Liver (tissue), 3 donors: ENCODE data around the gene ANKRD13A.
"Not testable (repeated sequence)": the region's sequence is repeated elsewhere in the genome, so short reads cannot be mapped to it uniquely, and the experiment has no call there.

Experiments
- ATF3 ChIP-seq: IDR thresholded peaks from 2 replicates; pipeline ENCODE4 v1.6.1; 2016; ENCODE audit warnings: antibody characterized with exemption
- EGR1 ChIP-seq, 2 donors: IDR thresholded peaks; 2 replicates each; pipeline ENCODE4 v1.6.1; 2016 to 2018; ENCODE audit warnings: antibody characterized with exemption in 2 of 2, low read depth in 2 of 2
- FOXA1 ChIP-seq: IDR thresholded peaks from 2 replicates; pipeline ENCODE4 v1.6.1; 2016; ENCODE audit warnings: antibody characterized with exemption
- GABPA ChIP-seq, 2 donors: IDR thresholded peaks in 1 of 2; conservative IDR thresholded peaks in 1 of 2; 2 replicates each; pipeline ENCODE4 v1.6.1; 2016; ENCODE audit warnings: antibody characterized with exemption in 2 of 2, mild to moderate bottlenecking in 1 of 2, moderate library complexity in 1 of 2
- HNF4A ChIP-seq, 2 donors: conservative IDR thresholded peaks; 2 replicates each; pipeline ENCODE4 v1.6.1; 2016; ENCODE audit warnings: antibody characterized with exemption in 2 of 2, mild to moderate bottlenecking in 2 of 2
- JUND ChIP-seq, 2 donors: IDR thresholded peaks; 2 replicates each; pipeline ENCODE4 v1.6.1; 2016; ENCODE audit warnings: antibody characterized with exemption in 2 of 2
- MAX ChIP-seq: IDR thresholded peaks from 2 replicates; pipeline ENCODE4 v1.6.1; 2016; ENCODE audit warnings: antibody characterized with exemption
- RAD21 ChIP-seq, 2 donors: IDR thresholded peaks; 2 replicates each; pipeline ENCODE4 v1.6.1; 2016; ENCODE audit warnings: antibody characterized with exemption in 2 of 2, mild to moderate bottlenecking in 2 of 2
- SP1 ChIP-seq: IDR thresholded peaks from 2 replicates; pipeline ENCODE4 v1.6.1; 2018; ENCODE audit warnings: antibody characterized with exemption, mild to moderate bottlenecking
- TAF1 ChIP-seq: conservative IDR thresholded peaks from 2 replicates; pipeline ENCODE4 v1.6.1; 2016; ENCODE audit warnings: antibody characterized with exemption, mild to moderate bottlenecking
- YY1 ChIP-seq: IDR thresholded peaks from 2 replicates; pipeline ENCODE4 v1.6.1; 2016; ENCODE audit warnings: antibody characterized with exemption, mild to moderate bottlenecking
- TF ChIP-seq, protein P1 (sequence below): fragments of 150-350 bp; IDR thresholded peaks from 2 replicates; pipeline ENCODE4 v1.5.1; 2017; ENCODE audit warnings: improper control_type of control experiment, low read depth, low read length; ENCODE audit not compliant: missing input control
- TF ChIP-seq, protein P2 (sequence below): IDR thresholded peaks from 2 replicates; pipeline ENCODE4 v1.6.1; 2016; ENCODE audit warnings: antibody characterized with exemption, mild to moderate bottlenecking
- donor health status: healthy.
- donor health status: healthy.

GRCh38 chr12:110049034-110049433 is 49.8 kb downstream of the ANKRD13A start:
- not testable (repeated sequence) for TF ChIP-seq YY1; EGR1 (IDR thresholded peaks at IDR 0.05; ENCODE audit: low read depth in 2 of 2); SP1; TAF1; GABPA (IDR thresholded peaks at IDR 0.05 in 1 of 2, conservative IDR thresholded peaks at IDR 0.05 in 1 of 2); JUND (IDR thresholded peaks at IDR 0.05); RAD21 (IDR thresholded peaks at IDR 0.05); MAX; HNF4A (conservative IDR thresholded peaks at IDR 0.05); FOXA1; ATF3
- TF ChIP-seq, protein P1, sequence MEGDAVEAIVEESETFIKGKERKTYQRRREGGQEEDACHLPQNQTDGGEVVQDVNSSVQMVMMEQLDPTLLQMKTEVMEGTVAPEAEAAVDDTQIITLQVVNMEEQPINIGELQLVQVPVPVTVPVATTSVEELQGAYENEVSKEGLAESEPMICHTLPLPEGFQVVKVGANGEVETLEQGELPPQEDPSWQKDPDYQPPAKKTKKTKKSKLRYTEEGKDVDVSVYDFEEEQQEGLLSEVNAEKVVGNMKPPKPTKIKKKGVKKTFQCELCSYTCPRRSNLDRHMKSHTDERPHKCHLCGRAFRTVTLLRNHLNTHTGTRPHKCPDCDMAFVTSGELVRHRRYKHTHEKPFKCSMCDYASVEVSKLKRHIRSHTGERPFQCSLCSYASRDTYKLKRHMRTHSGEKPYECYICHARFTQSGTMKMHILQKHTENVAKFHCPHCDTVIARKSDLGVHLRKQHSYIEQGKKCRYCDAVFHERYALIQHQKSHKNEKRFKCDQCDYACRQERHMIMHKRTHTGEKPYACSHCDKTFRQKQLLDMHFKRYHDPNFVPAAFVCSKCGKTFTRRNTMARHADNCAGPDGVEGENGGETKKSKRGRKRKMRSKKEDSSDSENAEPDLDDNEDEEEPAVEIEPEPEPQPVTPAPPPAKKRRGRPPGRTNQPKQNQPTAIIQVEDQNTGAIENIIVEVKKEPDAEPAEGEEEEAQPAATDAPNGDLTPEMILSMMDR: not testable (repeated sequence)
- TF ChIP-seq, protein P2, sequence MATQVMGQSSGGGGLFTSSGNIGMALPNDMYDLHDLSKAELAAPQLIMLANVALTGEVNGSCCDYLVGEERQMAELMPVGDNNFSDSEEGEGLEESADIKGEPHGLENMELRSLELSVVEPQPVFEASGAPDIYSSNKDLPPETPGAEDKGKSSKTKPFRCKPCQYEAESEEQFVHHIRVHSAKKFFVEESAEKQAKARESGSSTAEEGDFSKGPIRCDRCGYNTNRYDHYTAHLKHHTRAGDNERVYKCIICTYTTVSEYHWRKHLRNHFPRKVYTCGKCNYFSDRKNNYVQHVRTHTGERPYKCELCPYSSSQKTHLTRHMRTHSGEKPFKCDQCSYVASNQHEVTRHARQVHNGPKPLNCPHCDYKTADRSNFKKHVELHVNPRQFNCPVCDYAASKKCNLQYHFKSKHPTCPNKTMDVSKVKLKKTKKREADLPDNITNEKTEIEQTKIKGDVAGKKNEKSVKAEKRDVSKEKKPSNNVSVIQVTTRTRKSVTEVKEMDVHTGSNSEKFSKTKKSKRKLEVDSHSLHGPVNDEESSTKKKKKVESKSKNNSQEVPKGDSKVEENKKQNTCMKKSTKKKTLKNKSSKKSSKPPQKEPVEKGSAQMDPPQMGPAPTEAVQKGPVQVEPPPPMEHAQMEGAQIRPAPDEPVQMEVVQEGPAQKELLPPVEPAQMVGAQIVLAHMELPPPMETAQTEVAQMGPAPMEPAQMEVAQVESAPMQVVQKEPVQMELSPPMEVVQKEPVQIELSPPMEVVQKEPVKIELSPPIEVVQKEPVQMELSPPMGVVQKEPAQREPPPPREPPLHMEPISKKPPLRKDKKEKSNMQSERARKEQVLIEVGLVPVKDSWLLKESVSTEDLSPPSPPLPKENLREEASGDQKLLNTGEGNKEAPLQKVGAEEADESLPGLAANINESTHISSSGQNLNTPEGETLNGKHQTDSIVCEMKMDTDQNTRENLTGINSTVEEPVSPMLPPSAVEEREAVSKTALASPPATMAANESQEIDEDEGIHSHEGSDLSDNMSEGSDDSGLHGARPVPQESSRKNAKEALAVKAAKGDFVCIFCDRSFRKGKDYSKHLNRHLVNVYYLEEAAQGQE: not testable (repeated sequence)
